IMR-90 (cell line): Measurements from ENCODE around the gene ARHGEF4. TPM values are rescaled to one million over a fixed set of nuclear protein-coding genes. Genes with fewer than 3 reads are reported as not detected.

Experiments
- ATAC-seq: fragments of 200-7000 bp; cut with Tn5 transposase; 2 replicates; pipeline ENCODE4 v1.9.1; 2020; ENCODE audit warnings: low read depth, mild to moderate bottlenecking, moderate library complexity
- BruUV-seq: library from RNA; stranded (reverse); fragments of 400-500 nt; replicated peaks from 2 replicates; lab custom pipeline; 2021; lab: Mats Ljungman, UMichigan
- CTCF ChIA-PET: fragments of 300-600 bp; formaldehyde crosslinking; extraction: SDS; loops from one replicate; lab custom pipeline; 2021; ENCODE audit warnings: antibody characterized with exemption; lab: Yijun Ruan, JAX
- POLR2A ChIA-PET: fragments of 300-600 bp; sonication (Branson Sonifier 250); formaldehyde crosslinking; loops from one replicate; lab custom pipeline; 2022; ENCODE audit warnings: antibody characterized with exemption; ENCODE audit not compliant: unreplicated experiment; lab: Charles Lee
- DNase-seq: peaks from one replicate; pipeline ENCODE4 v3.0.0; 2013
- H2AFZ ChIP-seq: replicated peaks from 2 replicates; pipeline ENCODE3; 2013; ENCODE audit warnings: low read length, mild to moderate bottlenecking; ENCODE audit not compliant: poor library complexity
- H2AK5ac ChIP-seq: 2 replicates; pipeline ENCODE4 v1.6.1; 2013; ENCODE audit warnings: low read depth, low read length, inconsistent platforms
- H2AK9ac ChIP-seq: replicated peaks from 2 replicates; pipeline ENCODE3; 2013; ENCODE audit warnings: mild to moderate bottlenecking, low read depth, low read length, moderate library complexity; ENCODE audit not compliant: poor library complexity
- H2BK120ac ChIP-seq: 2 replicates; pipeline ENCODE4 v1.6.1; 2013; ENCODE audit warnings: low read depth, low read length, inconsistent platforms
- H2BK15ac ChIP-seq: 3 replicates; pipeline ENCODE4 v1.6.1; 2013; ENCODE audit warnings: low read depth, low read length, inconsistent platforms
- H2BK20ac ChIP-seq: 2 replicates; pipeline ENCODE4 v1.6.1; 2013; ENCODE audit warnings: low read depth, mild to moderate bottlenecking, inconsistent platforms, low read length, moderate library complexity
- H2BK5ac ChIP-seq: 2 replicates; pipeline ENCODE4 v1.6.1; 2013; ENCODE audit warnings: mild to moderate bottlenecking, low read depth, low read length, inconsistent platforms; ENCODE audit not compliant: poor library complexity, severe bottlenecking
- H3K14ac ChIP-seq: replicated peaks from 2 replicates; pipeline ENCODE4 v1.6.1; 2013; ENCODE audit warnings: low read depth, low read length, inconsistent platforms
- H3K18ac ChIP-seq: 2 replicates; pipeline ENCODE4 v1.6.1; 2013; ENCODE audit warnings: low read depth, low read length, control low read depth
- H3K23ac ChIP-seq: 2 replicates; pipeline ENCODE4 v1.6.1; 2013; ENCODE audit warnings: low read depth, low read length, inconsistent platforms
- H3K27ac ChIP-seq: 2 replicates; pipeline ENCODE4 v1.5.1; 2013; ENCODE audit warnings: mild to moderate bottlenecking, control low read depth, low read length; ENCODE audit not compliant: insufficient read depth
- H3K27me3 ChIP-seq: 2 replicates; pipeline ENCODE4 v1.6.1; 2013; ENCODE audit warnings: low read length; ENCODE audit not compliant: control insufficient read depth, insufficient read depth
- H3K36me3 ChIP-seq: 2 replicates; pipeline ENCODE4 v1.6.1; 2013; ENCODE audit warnings: low read length, mixed read lengths; ENCODE audit not compliant: control insufficient read depth, insufficient read depth
- H3K4ac ChIP-seq: 2 replicates; pipeline ENCODE4 v1.6.1; 2013; ENCODE audit warnings: low read depth, low read length, inconsistent platforms
- H3K4me1 ChIP-seq: 2 replicates; pipeline ENCODE4 v1.6.1; 2013; ENCODE audit warnings: low read length, mixed read lengths; ENCODE audit not compliant: control insufficient read depth, insufficient read depth
- H3K4me2 ChIP-seq: 2 replicates; pipeline ENCODE4 v1.6.1; 2013; ENCODE audit warnings: low read depth, mild to moderate bottlenecking, control low read depth, low read length, moderate library complexity
- H3K4me3 ChIP-seq: 2 replicates; pipeline ENCODE4 v1.5.1; 2013; ENCODE audit warnings: low read depth, mild to moderate bottlenecking, control low read depth, low read length, moderate library complexity; ENCODE audit not compliant: insufficient read depth
- H3K56ac ChIP-seq: 2 replicates; pipeline ENCODE4 v1.6.1; 2013; ENCODE audit warnings: low read length, inconsistent platforms; ENCODE audit not compliant: insufficient read depth; ENCODE audit errors: extremely low read depth
- H3K79me1 ChIP-seq, 2 experiments: 2 replicates each; pipeline ENCODE4 v1.6.1; 2013; ENCODE audit warnings: low read length in 2 of 2, inconsistent platforms in 1 of 2, low read depth in 1 of 2
- H3K9ac ChIP-seq: 2 replicates; pipeline ENCODE4 v1.6.1; 2013; ENCODE audit warnings: low read depth, low read length, control low read depth
- H3K9me1 ChIP-seq: 2 replicates; pipeline ENCODE4 v1.6.1; 2013; ENCODE audit warnings: low read length, inconsistent platforms; ENCODE audit not compliant: insufficient read depth
- H3K9me3 ChIP-seq: 2 replicates; pipeline ENCODE4 v1.6.1; 2013; ENCODE audit warnings: low read length; ENCODE audit not compliant: control insufficient read depth, insufficient read depth
- H4K20me1 ChIP-seq: 2 replicates; pipeline ENCODE4 v1.6.1; 2013; ENCODE audit warnings: low read length, inconsistent platforms; ENCODE audit not compliant: insufficient read depth
- H4K5ac ChIP-seq: 2 replicates; pipeline ENCODE4 v1.6.1; 2013; ENCODE audit warnings: mild to moderate bottlenecking, low read depth, low read length, control low read depth
- H4K8ac ChIP-seq, 2 experiments: 2 replicates each; pipeline ENCODE4 v1.6.1; 2013; ENCODE audit warnings: low read depth in 2 of 2, low read length in 2 of 2, control low read depth in 1 of 2, inconsistent platforms in 1 of 2
- H4K91ac ChIP-seq: 2 replicates; pipeline ENCODE4 v1.6.1; 2013; ENCODE audit warnings: low read depth, low read length, inconsistent platforms; ENCODE audit not compliant: insufficient read depth
- BHLHE40 ChIP-seq: fragments of 150-350 bp; IDR thresholded peaks from 2 replicates; pipeline ENCODE4 v1.6.1; 2016; ENCODE audit warnings: mild to moderate bottlenecking, low read depth, low read length
- MXI1 ChIP-seq: IDR thresholded peaks from 2 replicates; pipeline ENCODE4 v1.6.1; 2012; ENCODE audit warnings: low read depth, mild to moderate bottlenecking, low read length, moderate library complexity, borderline replicate concordance
- POLR2A ChIP-seq: IDR thresholded peaks from 2 replicates; pipeline ENCODE4 v1.6.1; 2012; ENCODE audit warnings: mild to moderate bottlenecking, low read depth, low read length
- WGBS, 2 experiments: methylation state at CpG; one replicate each; pipeline versions ENCODE4 v1.1.5 to v1.1.7; 2013; ENCODE audit warnings: missing lambda C conversion rate in 2 of 2; ENCODE audit not compliant: insufficient read length in 1 of 2; ENCODE audit errors: extremely low coverage in 2 of 2; 5-methylcytosine and 5-hydroxymethylcytosine counted together
- dilution Hi-C: fragments of 300-500 bp; cut with HindIII; formaldehyde crosslinking; loops from one replicate; pipeline ENCODE4 v1.14.3; 2018; ENCODE audit warnings: low sequenced_read_pairs; ENCODE audit not compliant: unreplicated experiment
- in situ Hi-C: fragments of 300-500 bp; cut with MboI; formaldehyde crosslinking; loops from 3 replicates; pipeline ENCODE4 v1.14.3; 2019; ENCODE audit warnings: low sequenced_read_pairs, inconsistent platforms, mixed read lengths
- intact Hi-C: fragments of 100-400 bp; cut with micrococcal nuclease; formaldehyde crosslinking; loops from 2 replicates; pipeline ENCODE4 v1.10.0; 2022
- polyA plus RNA-seq, 3 experiments: library from polyadenylated mRNA; depleted of rRNA; stranded (reverse); fragments of >200 nt; gene quantifications; 2 replicates each; pipeline ENCODE4 v1.2.3, GENCODE V29; 2012; ENCODE audit warnings: low replicate concordance in 1 of 3
- total RNA-seq: library from RNA; depleted of rRNA; stranded (reverse); fragments of >200 nt; gene quantifications from 2 replicates; pipeline ENCODE4 v1.2.3, GENCODE V29; 2012
- TF ChIP-seq, protein P1 (sequence below): fragments of 150-350 bp; IDR thresholded peaks from 2 replicates; pipeline ENCODE4 v1.6.1; 2017; ENCODE audit warnings: mild to moderate bottlenecking, antibody characterized with exemption, low read length, low read depth

The ARHGEF4 gene
- total and polyA plus RNA-seq, 2 of the 4 experiments (the other 2 are of a cell fraction), result 2.7 to 5.0 TPM

DNA sequence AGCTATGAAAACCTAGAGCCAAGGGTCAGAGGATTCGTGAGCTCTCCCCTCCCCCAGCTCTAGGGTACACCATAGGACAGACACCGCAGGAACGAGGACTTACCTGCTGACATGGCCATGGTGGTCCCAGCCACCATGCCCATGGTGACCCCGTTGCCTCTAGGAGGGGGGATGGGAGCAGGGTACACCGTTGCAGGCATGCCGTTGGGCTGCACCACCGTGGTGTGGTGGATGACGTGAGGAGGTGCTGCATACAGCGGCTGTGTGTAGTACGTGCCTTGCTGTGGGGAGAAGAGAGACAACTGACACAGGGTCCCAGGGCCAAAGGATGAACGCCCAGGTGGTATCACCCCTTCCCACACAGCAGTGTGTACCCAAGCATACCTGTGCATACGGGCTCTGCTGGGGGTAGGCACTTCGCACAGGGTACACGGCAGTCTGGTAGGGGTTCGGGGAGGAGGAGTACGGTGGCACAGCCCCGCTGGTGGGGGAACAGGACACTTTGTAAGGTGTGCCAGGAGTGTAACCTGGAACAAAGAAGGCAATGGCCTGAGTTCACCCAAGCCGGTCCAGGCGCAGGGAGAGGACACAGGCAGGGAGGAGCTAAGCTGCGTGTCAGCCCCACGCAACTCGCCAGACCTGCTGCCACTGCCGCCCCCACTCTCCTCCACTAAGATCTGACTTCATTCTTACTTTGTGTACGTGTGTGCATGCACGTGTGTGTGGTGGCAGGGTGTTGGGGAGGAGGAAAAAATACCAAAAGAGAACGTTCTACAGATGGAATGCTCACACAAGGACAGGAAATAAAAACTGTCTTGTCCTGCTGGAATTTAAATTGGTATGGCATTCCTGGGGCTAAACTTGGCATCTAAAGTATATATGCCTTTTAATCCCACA is 218.7 kb downstream of the ARHGEF4 start:
- BruUV-seq, result no TSS peak
- ChIA-PET POLR2A (no interaction called here), CTCF (interaction anchor here (0.7 kb wide), 1 partner anchor 19 kb away, joined by 3 read pairs; no protein-coding TSS in a partner anchor)
- peak overlapping the region; percentile 80 for H3K4ac ChIP-seq
- peak overlapping the region; percentile 11; the same call in 1 of the 2 replicates for H3K56ac ChIP-seq
- peak; percentile 99 for TF ChIP-seq BHLHE40
- TF ChIP-seq, protein P1, sequence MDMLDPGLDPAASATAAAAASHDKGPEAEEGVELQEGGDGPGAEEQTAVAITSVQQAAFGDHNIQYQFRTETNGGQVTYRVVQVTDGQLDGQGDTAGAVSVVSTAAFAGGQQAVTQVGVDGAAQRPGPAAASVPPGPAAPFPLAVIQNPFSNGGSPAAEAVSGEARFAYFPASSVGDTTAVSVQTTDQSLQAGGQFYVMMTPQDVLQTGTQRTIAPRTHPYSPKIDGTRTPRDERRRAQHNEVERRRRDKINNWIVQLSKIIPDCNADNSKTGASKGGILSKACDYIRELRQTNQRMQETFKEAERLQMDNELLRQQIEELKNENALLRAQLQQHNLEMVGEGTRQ, result no peak
- no peak for TF ChIP-seq POLR2A
- TF ChIP-seq MXI1, result peak; percentile 72; the same call in 1 of the 2 replicates
- H3K4me2 ChIP-seq, result no peak overlapping the region
- H3K9me1 ChIP-seq, result peaks cover 28% of the 10 kb centered on the region
- peak overlapping the region; percentile 32 for H4K5ac ChIP-seq
- peak overlapping the region; percentile 87 for H2AK9ac ChIP-seq
- peak overlapping the region; percentile 75 for H3K27ac ChIP-seq
- in situ Hi-C loops (no loop called here), intact Hi-C loops (loop anchor here (5.0 kb wide), 1 partner anchor 37 kb away; the partner anchor contains the start of gene FAM168B), dilution Hi-C loops (no loop called here)
- peaks cover 34 to 75% of the 10 kb centered on the region in 2 experiments; a peak in 3 of 4 replicates for H3K79me1 ChIP-seq
- H2BK20ac ChIP-seq, result peak overlapping the region; percentile 58
- H3K9me3 ChIP-seq, result no peaks in the 10 kb centered on the region
- peak overlapping the region; percentile 42; the same call in 1 of the 2 replicates for H3K14ac ChIP-seq
- H2AFZ ChIP-seq, result peak overlapping the region; percentile 18
- H3K4me1 ChIP-seq, result peaks cover 19% of the 10 kb centered on the region
- H3K18ac ChIP-seq, result peak overlapping the region; percentile 49; the same call in 1 of the 2 replicates
- H3K4me3 ChIP-seq, result no peak overlapping the region
- no peak overlapping the region for H3K9ac ChIP-seq
- peak overlapping the region; percentile 31 for H3K23ac ChIP-seq
- DNase-seq (peak; percentile 75), ATAC-seq (peak; percentile 85)
- peak overlapping the region; percentile 90 for H2BK5ac ChIP-seq
- peaks cover 47% of the 10 kb centered on the region for H3K36me3 ChIP-seq
- H4K91ac ChIP-seq, result peak overlapping the region; percentile 65
- peak overlapping the region; percentile 45 to 60; a peak in 3 of 4 replicates for H4K8ac ChIP-seq
- peak overlapping the region; percentile 37 for H2AK5ac ChIP-seq
- H4K20me1 ChIP-seq, result peaks cover 62% of the 10 kb centered on the region
- H2BK120ac ChIP-seq, result peak overlapping the region; percentile 6; the same call in 1 of the 2 replicates
- peak overlapping the region; percentile 19; the same call in 1 of the 3 replicates for H2BK15ac ChIP-seq
- 95% methylated on average over 7 of the region's 26 CpGs; no CpG with 5 or more reads in 1 of the 2 experiments for WGBS, 2 experiments
- no peaks in the 10 kb centered on the region for H3K27me3 ChIP-seq
